D341Med (cell line): ENCODE measurements around the gene POP5.
A peak's percentile ranks its signal among the peaks of the same experiment; 100 is the strongest.

ENCODE experiments used
- DNase-seq: peaks from one replicate; pipeline ENCODE4 v3.0.0; 2012; ENCODE audit warnings: low spot score

Gene POP5

DNA sequence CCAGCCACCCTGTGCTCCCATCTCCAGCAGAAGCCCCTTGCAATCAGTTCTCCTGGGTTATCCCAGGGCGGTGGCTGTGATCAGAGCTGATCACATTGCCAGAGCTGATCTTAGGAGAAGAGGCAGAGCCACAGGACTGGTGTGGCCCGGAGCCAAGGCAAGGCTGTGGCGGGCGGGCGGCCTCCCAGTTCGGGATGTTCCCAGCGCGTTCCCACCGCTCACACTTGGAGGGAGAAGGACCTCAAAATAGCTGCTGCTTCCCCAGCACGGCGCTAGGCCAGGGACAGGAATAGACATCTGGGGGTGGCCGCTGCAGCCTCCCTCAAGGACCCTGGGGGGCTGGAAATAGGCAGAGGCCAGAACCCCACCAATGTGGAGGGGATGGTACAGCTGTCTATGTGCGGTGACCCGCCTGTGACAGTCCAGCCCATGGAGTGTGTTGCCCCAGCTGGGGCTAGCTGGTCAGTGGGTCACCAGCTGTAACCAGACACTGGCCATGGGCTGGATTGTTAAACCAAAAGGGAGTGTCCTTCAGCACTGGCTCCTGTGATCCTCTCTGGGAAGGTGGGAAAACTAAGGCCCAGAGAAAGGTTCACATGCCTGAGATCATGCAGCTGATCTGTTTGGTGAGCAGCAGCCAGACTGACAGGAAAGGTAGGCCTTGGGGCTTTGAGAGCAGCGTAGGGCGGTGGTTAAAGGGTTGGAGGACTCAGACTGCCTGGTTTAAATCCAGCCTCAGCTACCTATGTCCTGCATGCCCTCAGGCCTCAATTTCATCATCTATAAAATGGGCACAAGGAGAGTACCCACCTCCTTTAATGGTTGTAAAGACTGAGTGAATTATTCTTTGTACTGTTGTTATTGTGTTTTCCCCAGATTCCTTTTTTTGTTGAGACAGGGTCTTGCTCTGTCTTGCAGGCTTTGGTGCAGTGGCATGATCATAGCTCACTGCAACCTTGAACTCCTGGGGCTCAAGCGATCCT is 8.0 kb upstream of the POP5 start:
- no peak for DNase-seq

DNA sequence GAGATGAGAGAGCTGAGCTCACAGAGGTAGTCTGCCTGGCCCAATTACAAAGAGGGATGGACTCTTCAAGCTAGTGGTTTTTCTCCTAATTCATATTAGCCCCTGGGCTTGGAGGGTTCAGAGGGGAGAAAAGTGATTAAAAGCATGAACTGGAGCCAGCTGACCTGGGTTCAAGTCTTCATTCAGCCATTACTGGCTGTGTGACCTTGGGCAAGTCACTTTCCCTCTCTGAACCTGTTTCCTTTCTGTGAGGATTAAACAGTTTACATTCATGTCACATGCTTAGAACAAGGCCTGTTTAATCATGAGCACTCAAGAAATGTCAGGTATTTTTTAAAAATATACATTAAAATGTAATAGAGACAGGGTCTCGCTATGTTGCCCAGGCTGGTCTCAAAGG is 7.2 kb upstream of the POP5 start:
- DNase-seq, result no peak

GRCh38 chr12:120586860-120587259 is 5.7 kb upstream of the POP5 start:
- no peak for DNase-seq

- no peak for DNase-seq
Measured at GRCh38 chr12:120586206-120586605, 5.0 kb upstream of the POP5 start.

GRCh38 chr12:120584343-120585149 is 3.3 kb upstream of the POP5 start:
- peak; percentile 89 for DNase-seq

GRCh38 chr12:120583478-120584030 is 2.4 kb upstream of the POP5 start:
- peak; percentile 81 for DNase-seq

DNA sequence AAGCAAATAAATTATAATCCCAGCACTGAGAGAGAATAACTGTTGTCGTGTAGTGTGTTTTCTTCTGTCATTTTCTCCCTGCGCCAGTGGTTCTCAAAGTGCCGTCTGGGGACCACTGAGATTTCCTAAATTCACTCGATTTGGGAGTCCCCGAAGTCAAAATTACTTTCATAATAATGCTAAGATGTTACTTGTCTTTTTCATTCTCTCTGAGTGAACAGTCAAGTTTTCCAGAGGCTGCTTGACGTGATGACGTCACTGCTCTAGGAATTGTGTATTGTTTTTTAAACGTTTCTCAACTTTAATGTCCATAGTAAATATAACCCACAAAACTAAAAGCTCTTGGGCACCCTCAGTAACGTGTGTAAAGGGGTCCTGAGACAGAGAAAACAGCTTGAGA is 796 bp upstream of the POP5 start:
- DNase-seq, result no peak

DNA sequence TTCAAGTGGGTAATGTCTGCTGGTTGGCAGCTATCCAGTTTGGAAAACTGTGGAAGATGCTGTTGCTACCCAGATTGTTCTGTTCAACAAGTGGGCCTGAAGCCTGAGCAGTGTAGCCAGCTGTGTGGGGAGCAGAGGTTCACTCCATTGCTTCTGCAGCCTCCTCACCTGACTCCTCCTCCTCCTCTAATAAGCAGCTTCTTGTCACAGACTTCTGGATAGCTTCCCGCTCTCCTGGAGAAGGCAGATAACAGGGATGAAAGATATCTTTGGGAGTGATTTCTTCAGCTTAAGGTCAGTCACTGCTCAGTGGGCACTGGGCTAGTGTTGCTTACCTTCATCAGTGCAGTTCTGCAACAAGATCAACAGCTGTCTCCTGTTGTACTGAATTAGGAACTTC is 2.0 kb downstream of the POP5 start:
- DNase-seq, result no peak

DNA sequence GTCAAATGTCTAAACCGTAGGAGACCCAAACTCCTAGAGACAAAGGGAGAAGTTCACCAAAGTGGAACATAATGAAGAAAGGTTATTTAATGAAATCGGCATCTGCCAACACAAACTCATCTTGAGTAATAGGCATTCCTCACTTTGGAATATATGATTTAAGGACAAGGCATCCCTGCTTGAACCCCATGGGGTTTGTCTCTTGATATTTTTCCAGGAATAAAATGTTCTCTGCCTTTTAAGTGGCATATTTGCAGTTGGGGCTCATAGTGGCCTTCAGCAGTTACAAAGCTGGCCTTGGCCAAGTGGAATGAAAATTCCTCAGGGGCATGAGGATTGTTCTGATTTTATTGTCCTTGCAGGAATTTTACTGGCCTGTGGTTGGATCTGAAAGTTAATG is 7.1 kb downstream of the POP5 start:
- DNase-seq, result no peak

DNA sequence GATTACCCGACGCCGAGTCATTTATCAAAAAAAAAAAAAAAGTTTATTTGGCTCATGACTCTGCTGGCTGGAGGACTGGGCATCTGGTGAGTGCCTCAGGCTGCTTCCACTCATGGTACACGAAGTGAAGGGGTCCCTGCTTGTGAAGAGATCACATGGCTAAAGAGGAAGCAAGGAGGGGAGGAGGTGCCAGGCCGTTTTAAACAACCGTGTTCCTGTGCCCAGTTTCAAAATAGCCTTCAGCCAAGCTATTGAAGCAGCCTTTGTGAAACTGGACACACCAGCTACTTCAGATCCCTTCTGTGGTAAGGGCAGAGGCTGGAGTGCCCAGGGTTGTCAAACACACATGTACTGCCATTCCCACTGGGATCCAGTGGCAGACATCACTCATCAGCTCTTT is 7.6 kb downstream of the POP5 start:
- DNase-seq, result no peak

GRCh38 chr12:120571299-120571698 is 9.9 kb downstream of the POP5 start:
- no peak for DNase-seq

DNA sequence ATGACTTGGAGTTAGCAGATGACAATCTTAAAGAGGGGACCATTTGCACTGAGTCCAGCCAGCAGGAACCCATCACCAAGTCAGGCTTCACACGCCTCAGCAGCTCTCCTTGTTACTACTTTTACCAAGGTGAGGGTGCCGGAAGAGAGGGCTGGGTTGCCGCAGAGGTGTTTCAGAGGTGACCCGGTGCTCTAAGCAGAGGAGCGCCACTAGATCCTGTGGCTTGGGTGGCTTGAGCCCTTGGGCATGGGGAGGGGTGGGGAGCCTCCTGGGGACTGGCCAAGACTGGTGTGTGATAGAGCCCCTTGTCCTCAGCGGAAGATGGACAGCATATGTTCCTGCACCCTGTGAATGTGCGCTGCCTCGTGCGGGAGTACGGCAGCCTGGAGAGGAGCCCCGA is 17.7 kb downstream of the POP5 start:
- no peak for DNase-seq

GRCh38 chr12:120562906-120563305 is 18.3 kb downstream of the POP5 start:
- no peak for DNase-seq

DNA sequence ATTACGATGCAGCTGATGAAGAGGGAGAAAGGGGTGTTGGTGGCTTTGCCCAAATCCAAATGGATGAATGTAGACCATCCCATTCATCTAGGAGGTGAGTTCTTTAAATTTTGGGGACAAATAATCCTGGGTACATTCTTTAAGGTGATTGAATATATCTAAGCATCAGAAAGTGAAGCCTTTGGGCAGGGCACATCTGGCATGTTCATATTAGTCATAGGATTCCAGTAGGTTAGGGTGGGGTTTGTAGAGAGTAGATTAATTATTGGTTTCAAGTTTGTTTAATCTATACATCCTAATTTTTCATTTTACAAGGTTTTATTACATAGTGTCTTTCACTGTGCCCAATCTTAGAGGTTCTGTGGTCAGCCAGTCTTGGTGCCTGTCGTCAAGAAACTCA is 23.6 kb downstream of the POP5 start:
- no peak for DNase-seq

GRCh38 chr12:120554678-120555077 is 26.5 kb downstream of the POP5 start:
- no peak for DNase-seq

DNA sequence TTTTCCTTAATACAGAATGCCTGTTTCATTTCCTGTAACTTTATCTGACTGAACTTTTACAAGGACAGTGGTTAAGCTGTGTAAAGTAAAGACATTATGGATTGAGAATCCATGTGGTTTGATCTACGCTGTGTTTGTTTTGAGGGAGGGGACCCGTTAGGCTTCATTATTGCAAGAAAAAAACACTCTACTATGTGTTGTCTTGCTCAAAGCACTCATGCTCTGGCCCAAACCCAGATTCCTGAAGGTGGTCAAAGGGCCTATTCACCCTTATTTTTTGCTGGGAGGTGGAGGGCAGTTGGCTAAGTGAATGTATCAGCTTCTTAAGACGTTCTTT is 35.2 kb downstream of the POP5 start:
- DNase-seq, result no peak

DNA sequence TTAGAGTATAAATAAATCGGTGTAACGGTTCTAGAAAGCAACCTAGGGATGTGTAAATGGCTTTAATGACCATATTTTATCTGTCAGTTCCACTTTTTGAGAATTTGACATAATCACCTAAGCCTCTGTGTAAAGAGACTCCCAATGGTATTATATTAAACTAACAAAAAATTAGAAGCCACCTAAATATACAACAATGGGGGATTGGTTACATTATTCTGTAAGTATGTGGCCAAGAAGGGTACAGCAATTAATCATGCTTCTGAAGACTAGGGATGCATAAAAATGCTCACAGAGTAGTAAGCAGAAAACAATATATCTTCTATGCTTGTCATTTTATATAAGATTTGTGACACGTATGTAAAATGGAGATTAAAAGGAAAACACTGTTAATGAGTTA is 36.5 kb downstream of the POP5 start:
- no peak for DNase-seq

GRCh38 chr12:120542166-120542565 is 39.0 kb downstream of the POP5 start:
- DNase-seq, result no peak

- no peak for DNase-seq
Measured at GRCh38 chr12:120540445-120540844, 40.8 kb downstream of the POP5 start.

- DNase-seq, result no peak
Measured at GRCh38 chr12:120539303-120539702, 41.9 kb downstream of the POP5 start.

- no peak for DNase-seq
Measured at GRCh38 chr12:120538281-120539156, 42.7 kb downstream of the POP5 start.

DNA sequence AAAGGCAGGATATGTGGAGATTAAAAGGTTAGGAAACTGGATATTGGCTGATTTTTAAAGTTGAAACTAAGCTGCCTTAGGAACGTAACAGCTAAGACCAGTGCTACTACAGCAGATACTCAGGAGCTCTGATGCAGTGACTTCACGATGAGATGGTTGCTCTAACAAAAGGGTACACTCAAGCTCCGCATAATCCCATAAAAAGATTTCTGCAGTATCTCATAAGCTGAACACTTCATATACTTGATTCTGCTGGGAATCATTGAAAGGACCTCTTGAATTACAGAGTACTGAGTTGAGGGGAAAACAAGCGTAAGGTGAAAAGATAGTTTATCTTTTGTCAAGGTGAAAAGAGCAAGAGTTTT is 43.4 kb downstream of the POP5 start:
- DNase-seq, result no peak
